GM21619 (cell line): Measurements from ENCODE around the gene NUP210L.
"Not testable (repeated sequence)": the region's sequence is repeated elsewhere in the genome, so short reads cannot be mapped to it uniquely, and the experiment has no call there.

Experiments used
- ATAC-seq: cut with Tn5 transposase; IDR thresholded peaks from one replicate; pipeline ENCODE4 v1.9.1; 2021; ENCODE audit not compliant: unreplicated experiment

Gene NUP210L

GRCh38 chr1:154100141-154100540, 54.7 kb downstream of the NUP210L start:
- not testable (repeated sequence) for ATAC-seq

GRCh38 chr1:154097873-154098272, 57.0 kb downstream of the NUP210L start:
- ATAC-seq: no peak

- no peak for ATAC-seq
Observed at GRCh38 chr1:154095456-154096060, 59.3 kb downstream of the NUP210L start.

- ATAC-seq: no peak
Observed at GRCh38 chr1:154094411-154094810, 60.5 kb downstream of the NUP210L start.

- no peak for ATAC-seq
Observed at GRCh38 chr1:154093699-154094098, 61.2 kb downstream of the NUP210L start.

- no peak for ATAC-seq
Observed at GRCh38 chr1:154091706-154092105, 63.2 kb downstream of the NUP210L start.

GRCh38 chr1:154087574-154087973, 67.3 kb downstream of the NUP210L start:
- ATAC-seq: no peak

- not testable (repeated sequence) for ATAC-seq
Observed at GRCh38 chr1:154083057-154083456, 71.8 kb downstream of the NUP210L start.

- ATAC-seq: no peak
Observed at GRCh38 chr1:154081386-154082126, 73.3 kb downstream of the NUP210L start.

- ATAC-seq: no peak
Observed at GRCh38 chr1:154076413-154076812, 78.5 kb downstream of the NUP210L start.

- ATAC-seq: no peak
Observed at GRCh38 chr1:154075746-154076145, 79.1 kb downstream of the NUP210L start.

- ATAC-seq: no peak
Observed at GRCh38 chr1:154062309-154062708, 92.6 kb downstream of the NUP210L start.

GRCh38 chr1:154047436-154047835, 107.4 kb downstream of the NUP210L start:
- not testable (repeated sequence) for ATAC-seq

- not testable (repeated sequence) for ATAC-seq
Observed at GRCh38 chr1:154033697-154034096, 121.2 kb downstream of the NUP210L start.

GRCh38 chr1:154019940-154020339, 134.9 kb downstream of the NUP210L start:
- no peak for ATAC-seq

GRCh38 chr1:154019269-154019668, 135.6 kb downstream of the NUP210L start:
- ATAC-seq: no peak

GRCh38 chr1:154014154-154014907, 140.5 kb downstream of the NUP210L start:
- ATAC-seq: no peak

- not testable (repeated sequence) for ATAC-seq
Observed at GRCh38 chr1:154012543-154012942, 142.3 kb downstream of the NUP210L start.

GRCh38 chr1:154012129-154012528, 142.7 kb downstream of the NUP210L start:
- ATAC-seq: no peak

- ATAC-seq: no peak
Observed at GRCh38 chr1:154006136-154006535, 148.7 kb downstream of the NUP210L start.

GRCh38 chr1:154000420-154000819, 154.5 kb downstream of the NUP210L start:
- no peak for ATAC-seq

GRCh38 chr1:153996882-153997281, 158.0 kb downstream of the NUP210L start:
- ATAC-seq: not testable (repeated sequence)
